HG03457 (cell line): ENCODE measurements around the gene LHFPL4.
"Not testable (repeated sequence)": the region's sequence is repeated elsewhere in the genome, so short reads cannot be mapped to it uniquely, and the experiment has no call there.

Experiments
- ATAC-seq: cut with Tn5 transposase; IDR thresholded peaks from one replicate; pipeline ENCODE4 v1.9.1; 2021; ENCODE audit warnings: moderate number of reproducible peaks; ENCODE audit not compliant: unreplicated experiment

The LHFPL4 gene

GRCh38 chr3:9553021-9553947 lies at the start of gene LHFPL4:
Gene LHFPL4, minus strand, starts transcription at chr3:9553822. Its CDS starts 1,143 bp downstream, at chr3:9552679.
- no peak for ATAC-seq

GRCh38 chr3:9602620-9603019 lies 49.0 kb upstream of the LHFPL4 start:
- no peak for ATAC-seq

GRCh38 chr3:9601006-9601581 lies 47.5 kb upstream of the LHFPL4 start:
- not testable (repeated sequence) for ATAC-seq

- ATAC-seq: no peak
These were observed 47.0 kb upstream of the LHFPL4 start for GRCh38 chr3:9600597-9600996.

GRCh38 chr3:9598783-9599387 lies 45.3 kb upstream of the LHFPL4 start:
- ATAC-seq: no peak

- ATAC-seq: no peak
These were observed 42.3 kb upstream of the LHFPL4 start for GRCh38 chr3:9595877-9596276.

GRCh38 chr3:9591781-9592180 lies 38.2 kb upstream of the LHFPL4 start:
- not testable (repeated sequence) for ATAC-seq

- no peak for ATAC-seq
These were observed 36.7 kb upstream of the LHFPL4 start for GRCh38 chr3:9590282-9590791.

- no peak for ATAC-seq
These were observed 30.2 kb upstream of the LHFPL4 start for GRCh38 chr3:9583792-9584191.

- ATAC-seq: no peak
These were observed 29.7 kb upstream of the LHFPL4 start for GRCh38 chr3:9583371-9583770.

GRCh38 chr3:9582332-9582731 lies 28.7 kb upstream of the LHFPL4 start:
- ATAC-seq: no peak

GRCh38 chr3:9581742-9582141 lies 28.1 kb upstream of the LHFPL4 start:
- no peak for ATAC-seq

- ATAC-seq: no peak
These were observed 15.4 kb upstream of the LHFPL4 start for GRCh38 chr3:9569054-9569453.

- ATAC-seq: no peak
These were observed 11.7 kb upstream of the LHFPL4 start for GRCh38 chr3:9565316-9565715.

GRCh38 chr3:9563851-9564250 lies 10.2 kb upstream of the LHFPL4 start:
- ATAC-seq: no peak

- ATAC-seq: not testable (repeated sequence)
These were observed 6.4 kb upstream of the LHFPL4 start for GRCh38 chr3:9560056-9560455.

GRCh38 chr3:9553948-9554513 lies 409 bp upstream of the LHFPL4 start:
- ATAC-seq: no peak

GRCh38 chr3:9552252-9552999 lies 1.2 kb downstream of the LHFPL4 start:
- ATAC-seq: no peak

GRCh38 chr3:9550999-9551398 lies 2.6 kb downstream of the LHFPL4 start:
- ATAC-seq: no peak

GRCh38 chr3:9549600-9549999 lies 4.0 kb downstream of the LHFPL4 start:
- no peak for ATAC-seq

- ATAC-seq: no peak
These were observed 4.6 kb downstream of the LHFPL4 start for GRCh38 chr3:9548991-9549390.
